Measurements from ENCODE around the gene SPATA21. TPM values are rescaled to one million over a fixed set of nuclear protein-coding genes. Genes with fewer than 3 reads are reported as not detected.
"Not testable (repeated sequence)": the region's sequence is repeated elsewhere in the genome, so short reads cannot be mapped to it uniquely, and the experiment has no call there.

The SPATA21 gene
- total and polyA plus RNA-seq, 7 donors, result under 0.01 to 0.23 (median 0.17) TPM; not detected in 4

GRCh38 chr1:16458831-16459230 lies 21.6 kb upstream of the SPATA21 start:
- intact Hi-C loops (cut with DNase I), result no loop called here
- no peaks in the 10 kb centered on the region for H3K4me1 ChIP-seq
- no peaks in the 10 kb centered on the region for H3K9me3 ChIP-seq
- no peaks in the 10 kb centered on the region for H3K27me3 ChIP-seq
- no peak overlapping the region for H3K27ac ChIP-seq
- no peak overlapping the region for H3K4me3 ChIP-seq
- WGBS, 2 donors, result 83 to 88% methylated on average over 6 of the region's 6 CpGs
- TF ChIP-seq EP300 (IDR thresholded peaks at IDR 0.05) (no peak), CTCF (IDR thresholded peaks at IDR 0.05) (no peak), POLR2A (IDR thresholded peaks at IDR 0.05) (no peak), POLR2AphosphoS5 (IDR thresholded peaks at IDR 0.05) (no peak)
- DNase-seq, result peak; percentile 19
- peaks cover 12 to 79% (median 32%) of the 10 kb centered on the region in 4 donors for H3K36me3 ChIP-seq

- H3K27me3 ChIP-seq; H3K4me1 ChIP-seq; intact Hi-C loops (cut with DNase I); H3K27ac ChIP-seq; H3K4me3 ChIP-seq; H3K9me3 ChIP-seq: not testable (repeated sequence)
- WGBS, 2 donors, result 94 to 95% methylated on average over 10 of the region's 10 CpGs
- peak; percentile 48 for DNase-seq
- peaks cover 12 to 100% (median 49%) of the 10 kb centered on the region in 4 donors for H3K36me3 ChIP-seq
Measured at GRCh38 chr1:16456151-16456550, 18.9 kb upstream of the SPATA21 start.

GRCh38 chr1:16454909-16455308 lies 17.7 kb upstream of the SPATA21 start:
- H3K27me3 ChIP-seq; H3K9me3 ChIP-seq; H3K4me3 ChIP-seq; intact Hi-C loops (cut with DNase I); H3K27ac ChIP-seq; H3K4me1 ChIP-seq: not testable (repeated sequence)
- DNase-seq, result peak; percentile 8
- 87 to 90% methylated on average over 3 of the region's 3 CpGs for WGBS, 2 donors
- H3K36me3 ChIP-seq, result peaks cover 12 to 100% (median 56%) of the 10 kb centered on the region in 4 donors

- no peaks in the 10 kb centered on the region for H3K4me1 ChIP-seq
- intact Hi-C loops (cut with DNase I), result no loop called here
- H3K9me3 ChIP-seq, result no peaks in the 10 kb centered on the region
- H3K27me3 ChIP-seq, result no peaks in the 10 kb centered on the region
- H3K4me3 ChIP-seq, result no peak overlapping the region
- H3K27ac ChIP-seq, result no peak overlapping the region
- WGBS, 2 donors, result 85 to 91% methylated on average over 13 of the region's 13 CpGs
- TF ChIP-seq POLR2AphosphoS5 (IDR thresholded peaks at IDR 0.05), result no peak
- no peak for TF ChIP-seq POLR2A (IDR thresholded peaks at IDR 0.05)
- no peak for TF ChIP-seq CTCF (IDR thresholded peaks at IDR 0.05)
- TF ChIP-seq EP300 (IDR thresholded peaks at IDR 0.05), result no peak
- DNase-seq, result peak; percentile 55
- H3K36me3 ChIP-seq, result peaks cover 20 to 100% (median 61%) of the 10 kb centered on the region in 4 donors
Measured at GRCh38 chr1:16451841-16452528, 14.8 kb upstream of the SPATA21 start.

- Histone ChIP-seq H3K27me3 (no peaks in the 10 kb centered on the region), H3K4me3 (no peak overlapping the region), H3K27ac (no peak overlapping the region), H3K4me1 (no peaks in the 10 kb centered on the region), H3K36me3 (peaks cover 20 to 98% (median 57%) of the 10 kb centered on the region in 4 donors), H3K9me3 (no peaks in the 10 kb centered on the region)
- intact Hi-C loops (cut with DNase I), result no loop called here
- DNase-seq, result no peak
- 85 to 86% methylated on average over 6 of the region's 6 CpGs for WGBS, 2 donors
- TF ChIP-seq POLR2AphosphoS5 (IDR thresholded peaks at IDR 0.05), result no peak
Measured at GRCh38 chr1:16450863-16451481, 13.7 kb upstream of the SPATA21 start.

- intact Hi-C loops (cut with DNase I), result loop anchor here (10.0 kb wide), 1 partner anchor 165 kb away; the partner anchor contains the start of gene NBPF1
- Histone ChIP-seq H3K27me3 (no peaks in the 10 kb centered on the region), H3K4me1 (no peaks in the 10 kb centered on the region), H3K36me3 (peaks cover 16 to 98% (median 60%) of the 10 kb centered on the region in 4 donors), H3K27ac (no peak overlapping the region), H3K4me3 (no peak overlapping the region), H3K9me3 (no peaks in the 10 kb centered on the region)
- no peak for DNase-seq
- 91 to 94% methylated on average over 5 of the region's 5 CpGs for WGBS, 2 donors
- TF ChIP-seq CTCF (IDR thresholded peaks at IDR 0.05) (no peak), EP300 (IDR thresholded peaks at IDR 0.05) (no peak), POLR2A (IDR thresholded peaks at IDR 0.05) (no peak), POLR2AphosphoS5 (IDR thresholded peaks at IDR 0.05) (no peak)
Measured at GRCh38 chr1:16449666-16450065, 12.4 kb upstream of the SPATA21 start.
